NAMALWA (cell line): Measurements from ENCODE around the gene NEDD1.
A peak's percentile ranks its signal among the peaks of the same experiment; 100 is the strongest.

Experiments used
- DNase-seq: peaks from one replicate; pipeline ENCODE4 v3.0.0-alpha.2; 2015; ENCODE audit warnings: low spot score

NEDD1 gene, protein sequence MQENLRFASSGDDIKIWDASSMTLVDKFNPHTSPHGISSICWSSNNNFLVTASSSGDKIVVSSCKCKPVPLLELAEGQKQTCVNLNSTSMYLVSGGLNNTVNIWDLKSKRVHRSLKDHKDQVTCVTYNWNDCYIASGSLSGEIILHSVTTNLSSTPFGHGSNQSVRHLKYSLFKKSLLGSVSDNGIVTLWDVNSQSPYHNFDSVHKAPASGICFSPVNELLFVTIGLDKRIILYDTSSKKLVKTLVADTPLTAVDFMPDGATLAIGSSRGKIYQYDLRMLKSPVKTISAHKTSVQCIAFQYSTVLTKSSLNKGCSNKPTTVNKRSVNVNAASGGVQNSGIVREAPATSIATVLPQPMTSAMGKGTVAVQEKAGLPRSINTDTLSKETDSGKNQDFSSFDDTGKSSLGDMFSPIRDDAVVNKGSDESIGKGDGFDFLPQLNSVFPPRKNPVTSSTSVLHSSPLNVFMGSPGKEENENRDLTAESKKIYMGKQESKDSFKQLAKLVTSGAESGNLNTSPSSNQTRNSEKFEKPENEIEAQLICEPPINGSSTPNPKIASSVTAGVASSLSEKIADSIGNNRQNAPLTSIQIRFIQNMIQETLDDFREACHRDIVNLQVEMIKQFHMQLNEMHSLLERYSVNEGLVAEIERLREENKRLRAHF

DNA sequence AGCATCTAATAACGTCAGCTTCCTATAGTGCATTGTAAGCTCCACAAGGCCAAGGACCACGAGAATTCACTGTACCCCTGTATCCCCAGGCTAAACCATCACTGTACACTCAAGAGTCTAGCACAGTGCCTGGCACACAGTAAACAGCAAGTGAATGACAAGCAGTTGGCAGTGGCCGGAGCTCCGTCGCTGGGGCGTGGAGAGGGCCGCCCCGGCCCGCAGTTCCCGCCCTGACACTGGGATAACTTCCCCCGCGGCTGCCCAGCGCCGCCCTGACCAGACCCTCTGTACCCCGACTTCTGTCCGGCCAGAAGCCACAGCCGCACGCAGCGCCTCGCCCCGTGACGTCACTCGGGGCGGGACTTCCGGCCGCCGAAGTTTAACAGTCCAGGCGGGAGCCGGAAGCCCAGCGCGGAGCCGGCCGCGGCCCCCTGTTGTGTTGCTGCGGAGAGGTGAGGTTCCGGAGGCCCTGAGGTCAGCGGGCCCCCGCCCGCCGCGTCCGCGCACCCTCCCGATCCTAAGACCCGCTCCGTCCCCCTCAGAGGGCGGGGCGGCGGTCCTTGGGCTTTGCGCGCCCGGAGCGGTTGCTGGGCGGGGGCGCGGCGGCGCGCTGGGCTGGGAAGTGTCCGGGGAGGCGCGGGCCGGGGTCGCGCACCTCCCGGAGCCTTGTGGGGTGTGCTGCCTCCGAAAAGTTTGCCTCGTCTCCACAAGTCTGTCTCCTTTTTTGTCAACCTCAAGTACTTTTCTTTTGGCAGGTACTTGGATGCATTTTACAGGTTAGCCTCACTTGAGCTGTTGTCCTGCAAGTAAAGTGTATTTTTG lies at the start of gene NEDD1:
TSS of gene NEDD1 (plus strand) at position 409 of the 822 bp plus-strand sequence. CDS start 2,503 bp downstream, outside the sequence.
- peak; percentile 80 for DNase-seq

DNA sequence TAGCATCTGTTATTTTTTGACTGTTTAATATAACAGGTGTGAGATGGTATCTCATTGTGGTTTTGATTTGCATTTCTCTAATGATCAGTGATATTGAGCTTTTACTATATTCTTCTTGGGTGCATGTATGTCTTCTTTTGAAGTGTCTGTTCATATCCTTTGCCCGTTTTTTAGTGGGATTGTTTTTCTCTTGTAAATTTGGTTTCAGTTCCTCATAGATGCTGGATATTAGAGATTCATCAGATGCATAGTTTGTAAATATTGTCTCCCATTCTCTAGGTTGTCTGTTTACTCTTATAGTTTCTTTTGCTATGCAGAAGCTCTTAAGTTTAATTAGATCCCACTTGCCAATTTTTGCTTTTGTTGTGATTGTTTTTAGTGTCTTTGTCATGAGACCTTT lies 48.9 kb upstream of the NEDD1 start:
- peak; percentile 13 for DNase-seq

DNA sequence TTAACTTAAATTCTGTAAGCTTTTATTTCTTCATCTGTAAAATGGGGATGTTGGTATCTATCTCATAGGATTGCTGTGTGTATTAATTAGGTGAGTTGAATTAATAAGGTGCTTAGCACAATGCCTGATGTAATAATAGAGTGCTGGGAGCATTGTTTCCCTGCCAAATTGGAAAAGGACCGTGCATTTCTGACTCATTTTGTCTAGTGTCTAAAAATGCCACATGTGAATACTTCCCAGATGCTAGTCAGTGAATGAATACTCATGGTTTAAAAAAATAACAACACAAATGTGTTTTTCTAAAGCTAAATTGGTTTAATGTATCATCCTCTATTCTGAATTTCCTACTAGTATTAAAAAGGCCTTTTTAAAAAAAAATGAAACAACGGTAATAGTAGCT lies 45.4 kb upstream of the NEDD1 start:
- DNase-seq = no peak

GRCh38 chr12:96862326-96862725 lies 44.7 kb upstream of the NEDD1 start:
- no peak for DNase-seq

- no peak for DNase-seq
These were observed 42.7 kb upstream of the NEDD1 start for GRCh38 chr12:96864335-96864734.

GRCh38 chr12:96866801-96867590 lies 40.1 kb upstream of the NEDD1 start:
- no peak for DNase-seq

DNA sequence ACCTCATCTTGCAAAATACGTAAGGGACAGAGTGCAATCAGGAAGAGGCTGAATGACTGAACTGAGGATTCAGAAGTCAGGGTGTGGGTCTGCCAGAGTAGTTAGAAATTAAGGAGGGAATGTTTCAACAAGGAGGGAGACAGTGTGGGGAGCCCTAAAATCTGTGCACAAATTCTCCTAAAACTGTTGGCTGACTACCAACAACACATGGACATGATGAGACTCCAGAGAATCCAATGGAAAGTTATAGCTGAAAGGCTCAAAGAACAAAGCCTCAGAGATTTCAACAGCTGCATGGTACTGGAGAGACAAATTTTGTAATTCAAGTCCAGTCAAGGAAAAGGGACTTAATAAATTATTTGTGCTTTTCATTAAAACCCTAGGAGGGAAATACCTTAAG lies 36.1 kb upstream of the NEDD1 start:
- DNase-seq = no peak

- DNase-seq = no peak
These were observed 34.1 kb upstream of the NEDD1 start for GRCh38 chr12:96872961-96873360.

- DNase-seq = no peak
These were observed 32.8 kb upstream of the NEDD1 start for GRCh38 chr12:96874211-96874610.

- no peak for DNase-seq
These were observed 30.1 kb upstream of the NEDD1 start for GRCh38 chr12:96876966-96877365.

- no peak for DNase-seq
These were observed 28.4 kb upstream of the NEDD1 start for GRCh38 chr12:96878704-96879103.

DNA sequence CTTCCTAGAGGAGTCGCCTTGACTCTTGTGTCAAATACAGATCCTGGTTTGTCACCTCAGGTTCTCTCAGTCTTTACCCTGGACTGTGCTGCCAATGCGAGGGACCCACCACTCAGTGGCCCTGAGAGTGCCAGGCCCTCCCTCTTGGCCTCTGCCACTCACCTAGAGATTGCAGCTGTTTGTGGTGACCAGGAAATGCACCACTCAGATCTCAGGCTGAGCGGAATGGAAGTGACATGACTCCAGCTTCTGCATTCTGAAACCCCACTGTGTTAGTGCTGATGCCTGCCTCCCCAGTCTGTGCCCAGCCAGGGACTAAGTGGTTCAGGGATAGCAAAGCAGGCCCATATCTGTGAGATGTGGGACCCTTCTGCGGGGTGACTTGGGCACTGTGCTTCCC lies 27.8 kb upstream of the NEDD1 start:
- no peak for DNase-seq

DNA sequence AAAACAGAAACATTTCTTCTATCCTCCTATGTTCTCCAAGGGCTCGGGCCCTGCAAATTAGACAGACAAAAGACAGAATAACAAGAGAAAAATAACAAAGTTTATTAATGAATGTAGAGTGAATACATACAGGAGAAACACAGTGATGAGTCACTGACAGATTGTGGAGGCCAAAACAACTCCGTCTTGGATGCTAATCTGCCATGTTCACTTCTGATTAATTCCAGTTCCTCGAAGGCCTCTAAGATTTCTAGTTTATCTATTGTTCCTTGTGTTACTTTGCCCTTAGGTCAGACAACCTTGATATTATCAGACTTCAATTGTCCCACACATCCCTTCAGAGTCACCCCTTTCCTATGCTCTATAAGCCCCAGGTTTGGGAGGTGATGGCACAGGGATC lies 26.8 kb upstream of the NEDD1 start:
- no peak for DNase-seq

GRCh38 chr12:96881608-96882007 lies 25.4 kb upstream of the NEDD1 start:
- DNase-seq = no peak

DNA sequence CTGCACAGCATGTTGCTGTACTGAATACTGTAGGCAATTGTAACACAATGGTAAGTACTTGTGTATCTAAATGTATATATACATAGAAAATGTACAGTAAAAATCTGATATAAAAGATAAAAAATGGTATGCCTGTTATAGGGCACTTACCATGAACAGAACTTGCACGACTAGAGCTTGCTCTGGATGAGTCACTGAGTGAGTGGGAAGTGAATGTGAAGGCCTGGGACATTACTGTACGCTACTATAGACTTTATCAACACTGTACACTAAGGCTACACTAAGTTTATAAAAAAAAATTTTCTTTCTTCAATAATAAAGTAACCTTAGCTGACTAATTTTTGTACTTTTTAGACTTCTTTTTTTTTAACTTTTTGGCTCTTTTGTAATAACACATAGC lies 24.2 kb upstream of the NEDD1 start:
- DNase-seq = no peak

- no peak for DNase-seq
These were observed 23.5 kb upstream of the NEDD1 start for GRCh38 chr12:96883571-96883970.

DNA sequence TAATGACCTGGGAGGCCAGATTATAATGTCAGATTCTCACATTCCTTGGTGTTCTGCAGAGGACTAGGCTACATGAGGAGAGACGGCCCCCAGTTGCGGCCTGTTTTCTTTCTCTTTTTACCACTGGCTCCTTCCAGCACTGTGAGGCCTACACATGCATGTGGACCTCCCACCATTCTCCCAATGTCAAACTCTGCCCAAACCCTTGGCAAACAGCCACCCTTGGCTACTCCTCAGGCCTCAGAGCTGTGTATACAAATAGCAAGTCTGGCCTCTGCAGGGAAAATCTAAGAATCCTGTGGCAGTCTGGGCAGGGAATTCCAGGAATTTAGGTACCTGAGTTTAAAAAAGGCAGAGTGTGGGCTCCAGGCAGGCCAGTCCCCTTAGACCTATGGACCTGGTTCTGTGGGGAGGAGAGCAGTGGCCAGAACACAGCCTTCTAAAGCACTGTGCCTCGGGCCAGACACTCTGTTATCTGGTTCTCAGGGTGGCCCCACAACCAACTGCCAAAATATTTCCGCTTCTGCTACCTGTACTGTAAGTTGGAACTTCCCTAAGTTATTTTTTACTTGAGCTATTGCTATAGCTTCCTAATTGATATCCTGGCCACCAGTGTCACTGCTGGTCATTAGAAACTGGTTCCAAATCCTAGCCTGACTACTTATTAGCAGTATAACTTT lies 19.9 kb upstream of the NEDD1 start:
- DNase-seq = no peak

- no peak for DNase-seq
These were observed 17.7 kb upstream of the NEDD1 start for GRCh38 chr12:96889273-96889933.

- no peak for DNase-seq
These were observed 16.7 kb upstream of the NEDD1 start for GRCh38 chr12:96890331-96890730.

DNA sequence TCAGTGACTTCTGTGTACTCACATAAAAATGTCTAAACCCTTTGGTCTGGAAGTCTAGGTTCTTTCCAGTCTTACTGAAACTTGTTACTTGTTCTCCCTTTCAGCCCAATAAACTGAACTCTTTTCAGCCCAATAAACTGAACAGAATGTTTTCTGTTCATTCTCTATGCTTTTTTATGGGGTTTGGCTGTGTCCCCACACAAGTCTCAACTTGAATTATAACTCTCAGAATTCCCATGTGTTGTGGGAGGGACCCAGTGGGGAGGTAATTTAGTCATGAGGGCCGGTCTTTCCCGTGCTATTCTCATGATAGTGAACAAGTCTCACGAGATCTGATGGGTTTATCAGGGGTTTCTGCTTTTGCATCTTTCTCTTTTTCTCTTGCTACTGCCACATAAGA lies 15.0 kb upstream of the NEDD1 start:
- DNase-seq = no peak

- DNase-seq = no peak
These were observed 9.6 kb upstream of the NEDD1 start for GRCh38 chr12:96897421-96897820.
